DND-41 (cell line): ENCODE results near the gene HSPA1B.
"Not testable (repeated sequence)": the region's sequence is repeated elsewhere in the genome, so short reads cannot be mapped to it uniquely, and the experiment has no call there.

Experiments used
- ATAC-seq: fragments of 200-7000 bp; cut with Tn5 transposase; 3 replicates; pipeline ENCODE4 v1.9.1; 2021; ENCODE audit warnings: low read depth; ENCODE audit not compliant: insufficient read depth
- DNase-seq: peaks from one replicate; pipeline ENCODE4 v3.0.0-alpha.2; 2020
- H2AFZ ChIP-seq: 2 replicates; pipeline ENCODE4 v1.6.0; 2012; ENCODE audit warnings: low read depth, low read length
- H3K27ac ChIP-seq: 2 replicates; pipeline ENCODE4 v1.5.1; 2012; ENCODE audit warnings: low read length, inconsistent platforms
- H3K27me3 ChIP-seq: fragments of 200-600 bp; sonication (generic); 2 replicates; pipeline ENCODE4 v1.6.0; 2012; ENCODE audit warnings: low read length, mild to moderate bottlenecking, inconsistent platforms; ENCODE audit not compliant: insufficient read depth, poor library complexity
- H3K36me3 ChIP-seq: 2 replicates; pipeline ENCODE4 v1.5.1; 2012; ENCODE audit warnings: low read length, inconsistent platforms; ENCODE audit not compliant: insufficient read depth
- H3K4me1 ChIP-seq: 2 replicates; pipeline ENCODE4 v1.5.1; 2012; ENCODE audit warnings: mild to moderate bottlenecking, low read length; ENCODE audit not compliant: insufficient read depth
- H3K4me2 ChIP-seq: 2 replicates; pipeline ENCODE4 v1.6.0; 2012; ENCODE audit warnings: mild to moderate bottlenecking, moderate library complexity, low read length, inconsistent platforms; ENCODE audit not compliant: insufficient read depth
- H3K4me3 ChIP-seq, 2 experiments: fragments of 200-600 bp in 1 of 2; shearing (Covaris generic) in 1 of 2; 2 replicates each; pipeline ENCODE4 v1.5.1; 2012 to 2016; ENCODE audit warnings: inconsistent platforms in 2 of 2, low read length in 2 of 2, mild to moderate bottlenecking in 2 of 2, low read depth in 1 of 2, moderate library complexity in 1 of 2
- H3K79me2 ChIP-seq: 2 replicates; pipeline ENCODE4 v1.6.0; 2012; ENCODE audit warnings: low read length, inconsistent platforms; ENCODE audit not compliant: insufficient read depth
- H3K9ac ChIP-seq: 2 replicates; pipeline ENCODE4 v1.6.0; 2012; ENCODE audit warnings: low read depth, mild to moderate bottlenecking, inconsistent platforms, low read length, moderate library complexity
- H3K9me3 ChIP-seq: 2 replicates; pipeline ENCODE4 v1.5.1; 2012; ENCODE audit warnings: low read length, moderate library complexity, mild to moderate bottlenecking, inconsistent platforms; ENCODE audit not compliant: insufficient read depth, severe bottlenecking
- H4K20me1 ChIP-seq: 2 replicates; pipeline ENCODE4 v1.6.0; 2012; ENCODE audit warnings: low read length; ENCODE audit not compliant: insufficient read depth
- CTCF ChIP-seq: IDR thresholded peaks from 2 replicates; pipeline ENCODE4 v1.5.1; 2012; ENCODE audit warnings: borderline replicate concordance, low read length, moderate library complexity, mild to moderate bottlenecking; ENCODE audit not compliant: poor library complexity, severe bottlenecking; ENCODE audit errors: extremely low read depth
- EZH2 ChIP-seq: IDR thresholded peaks from 3 replicates; pipeline ENCODE4 v1.6.1; 2012; ENCODE audit warnings: borderline replicate concordance, low read depth, mild to moderate bottlenecking, moderate library complexity, low read length, inconsistent platforms; ENCODE audit not compliant: severe bottlenecking

The HSPA1B gene

GRCh38 chr6:31836047-31836473 is 8.5 kb downstream of the HSPA1B start:
- TF ChIP-seq CTCF (no peak), EZH2 (no peak)
- Histone ChIP-seq H3K27ac (peak overlapping the region; percentile 95), H3K9me3 (no peaks in the 10 kb centered on the region), H3K36me3 (peaks cover 53% of the 10 kb centered on the region), H4K20me1 (peaks cover 40% of the 10 kb centered on the region), H3K27me3 (no peaks in the 10 kb centered on the region), H3K9ac (peak overlapping the region; percentile 81), H3K4me3 (peak overlapping the region; percentile 86 to 92; a peak in 3 of 4 replicates), H2AFZ (no peak overlapping the region), H3K4me2 (peak overlapping the region; percentile 88), H3K79me2 (peaks cover 73% of the 10 kb centered on the region), H3K4me1 (peaks cover 58% of the 10 kb centered on the region)
- no peak for DNase-seq
- ATAC-seq: no peak

GRCh38 chr6:31836474-31837368 is 9.2 kb downstream of the HSPA1B start:
- Histone ChIP-seq H3K4me2 (peak overlapping the region; percentile 88), H3K27me3 (no peaks in the 10 kb centered on the region), H3K4me3 (peak overlapping the region; percentile 86 to 92; a peak in 3 of 4 replicates), H3K79me2 (peaks cover 67% of the 10 kb centered on the region), H2AFZ (no peak overlapping the region), H3K27ac (peak overlapping the region; percentile 95), H3K4me1 (peaks cover 52% of the 10 kb centered on the region), H3K9ac (peak overlapping the region; percentile 81), H4K20me1 (peaks cover 40% of the 10 kb centered on the region), H3K36me3 (peaks cover 53% of the 10 kb centered on the region), H3K9me3 (no peaks in the 10 kb centered on the region)
- DNase-seq: no peak
- ATAC-seq: no peak
- TF ChIP-seq EZH2: no peak
- no peak for TF ChIP-seq CTCF

- H3K4me1 ChIP-seq: peaks cover 48% of the 10 kb centered on the region
- DNase-seq (no peak), ATAC-seq (no peak)
- no peak for TF ChIP-seq EZH2
- TF ChIP-seq CTCF: no peak
- peak overlapping the region; percentile 88 for H3K4me2 ChIP-seq
- H3K27me3 ChIP-seq: no peaks in the 10 kb centered on the region
- H3K4me3 ChIP-seq: peak overlapping the region; percentile 86 to 92; a peak in 3 of 4 replicates
- peak overlapping the region; percentile 32 for H3K27ac ChIP-seq
- H3K9ac ChIP-seq: peak overlapping the region; percentile 81
- peaks cover 65% of the 10 kb centered on the region for H3K79me2 ChIP-seq
- H4K20me1 ChIP-seq: peaks cover 40% of the 10 kb centered on the region
- H3K36me3 ChIP-seq: peaks cover 53% of the 10 kb centered on the region
- H2AFZ ChIP-seq: no peak overlapping the region
- no peaks in the 10 kb centered on the region for H3K9me3 ChIP-seq
Observed at GRCh38 chr6:31837369-31838113, 10.0 kb downstream of the HSPA1B start.

GRCh38 chr6:31838114-31838553 is 10.6 kb downstream of the HSPA1B start:
- not testable (repeated sequence) for H3K27ac ChIP-seq, H3K27me3 ChIP-seq, H2AFZ ChIP-seq, H3K9me3 ChIP-seq, ATAC-seq, DNase-seq
- Histone ChIP-seq H3K4me1 (peaks cover 45% of the 10 kb centered on the region), H3K9ac (peak overlapping the region; percentile 81), H3K36me3 (peaks cover 53% of the 10 kb centered on the region), H3K4me3 (peak overlapping the region in 1 of 2 experiments; percentile 86; a peak in 3 of 4 replicates), H3K79me2 (peaks cover 60% of the 10 kb centered on the region), H4K20me1 (peaks cover 40% of the 10 kb centered on the region), H3K4me2 (peak overlapping the region; percentile 88; the same call in 1 of the 2 replicates)
